ENCODE results near the gene CSTF3. TPM values are rescaled to one million over a fixed set of nuclear protein-coding genes. Genes with fewer than 3 reads are reported as not detected.

CSTF3 gene
- total RNA-seq, 2 donors from 2014 or later: 19.1 to 33.1 TPM

DNA sequence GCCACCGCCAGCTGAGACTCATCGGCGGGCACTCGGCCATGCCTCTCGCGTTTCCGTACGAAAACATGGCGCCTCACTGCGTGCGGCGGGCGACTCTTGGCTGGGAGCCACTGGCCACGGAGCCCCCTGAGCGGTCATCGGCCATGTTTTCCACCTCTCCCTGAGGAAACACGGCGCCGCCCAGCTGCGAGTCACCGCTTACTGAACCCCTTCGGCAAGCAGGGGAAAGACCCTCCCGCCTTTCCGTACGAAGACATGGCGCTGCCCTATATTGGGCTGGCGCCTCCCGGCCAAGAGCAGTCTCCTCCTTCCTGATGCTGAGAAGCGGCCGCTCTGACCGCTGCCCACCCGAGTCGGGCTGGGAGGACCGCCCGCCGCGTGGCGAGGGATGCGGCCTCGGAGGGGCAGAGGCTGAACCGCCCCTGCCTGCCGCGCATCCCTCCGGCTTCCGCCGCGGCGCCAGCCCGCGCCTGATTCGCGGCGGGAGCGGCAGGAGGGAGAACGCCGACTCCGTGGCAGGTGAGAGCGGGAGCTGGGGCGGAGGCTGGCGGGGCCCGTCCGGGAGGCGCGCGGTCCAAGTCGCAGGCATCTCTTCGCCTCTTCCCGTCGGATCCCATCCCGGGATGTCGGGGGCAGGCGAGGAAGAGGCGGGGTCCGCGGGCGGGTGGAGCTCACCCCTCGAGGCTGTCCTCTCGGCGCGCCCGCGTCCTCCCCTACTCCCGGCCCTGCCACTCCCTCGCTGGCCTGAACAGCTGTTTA is 121.8 kb downstream of the CSTF3 start, which contains the start of gene TCP11L1:
Gene TCP11L1, plus strand, starts transcription at position 299 of the 759 bp plus-strand sequence. CDS start 4,202 bp downstream, outside the sequence.
- peak within 1 kb of the TSS; percentile 94 to 98 for H3K27ac Mint-ChIP-seq
- ATAC-seq: peak; percentile 68 to 81
- DNase-seq (ENCODE audit: low spot score in 2 of 2): peak; percentile 75 to 86

DNA sequence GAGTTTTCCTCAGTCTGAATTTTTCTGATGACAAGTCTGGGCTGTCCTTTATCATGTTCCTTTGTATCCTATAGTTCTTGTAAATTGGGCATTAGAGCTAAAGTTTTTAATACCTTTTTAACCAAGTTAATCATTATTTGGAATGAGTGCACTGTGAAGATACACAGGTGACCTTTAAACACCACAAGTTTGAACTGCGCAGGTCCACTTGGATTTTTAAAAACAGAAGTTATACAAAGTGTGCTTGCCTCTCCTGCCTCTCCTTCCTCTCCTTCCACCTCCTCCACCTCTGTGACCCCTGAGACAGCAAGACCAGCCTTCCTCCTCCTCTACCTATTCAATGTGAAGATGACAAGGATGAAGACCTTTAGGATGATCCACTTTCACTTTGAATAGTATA is 126.3 kb downstream of the CSTF3 start:
- ATAC-seq (no peak), DNase-seq (ENCODE audit: low spot score in 2 of 2) (no peak)
- no peak overlapping the region for H3K27ac Mint-ChIP-seq
- peaks cover 0 to 6% of the 10 kb centered on the region in 2 donors for H3K36me3 Mint-ChIP-seq
- no peaks in the 10 kb centered on the region for H3K9me3 Mint-ChIP-seq

More for the DNA sequence above, 121.8 kb downstream of the CSTF3 start, which contains the start of gene TCP11L1:
- Mint-ChIP-seq H3K9me3 (no peaks in the 10 kb centered on the region), H3K36me3 (peaks cover 0 to 11% of the 10 kb centered on the region in 2 donors)

Other genes starting within 250 kb of the CSTF3 start
- 1 to 10 TPM in 1 of 2 donors, under 1 TPM in 1; 0.47 to 5.5 TPM for gene DEPDC7, start 145.6 kb downstream of the CSTF3 start, total RNA-seq
- gene TCP11L1, start 121.9 kb downstream of the CSTF3 start, total RNA-seq: 10 to 100 TPM in 1 of 2 donors, 1 to 10 TPM in 1; 8.9 to 14.2 TPM
- gene HIPK3, start 95.9 kb upstream of the CSTF3 start, total RNA-seq: 10 to 100 TPM; 24.4 to 31.2 TPM
- gene KIAA1549L, start 214.6 kb upstream of the CSTF3 start, total RNA-seq: not detected

Measured in activated naive CD4-positive, alpha-beta T cell treated with anti-CD3 and anti-CD28 coated beads, Interleukin-2, amount 50 U/mL, for 72 hours (primary cell).